ENCODE data around the gene STK36.

DNA sequence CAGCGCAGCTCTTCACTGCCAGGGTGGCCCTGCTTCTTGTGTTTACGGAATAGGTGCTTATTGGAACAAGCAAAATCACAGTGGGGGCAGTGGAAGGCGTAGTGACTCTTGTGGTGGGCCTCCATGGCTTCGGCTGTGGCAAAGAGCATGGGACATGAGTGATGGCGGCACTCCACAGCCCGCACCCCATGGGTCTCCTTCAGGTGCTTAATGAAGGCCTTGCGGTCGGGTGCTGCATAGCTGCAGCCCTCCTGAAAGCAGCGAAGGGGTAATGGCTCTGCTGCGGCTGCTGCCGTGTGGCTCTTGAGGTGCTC, 23.1 kb upstream of the STK36 start:
- TF ChIP-seq, protein P1, sequence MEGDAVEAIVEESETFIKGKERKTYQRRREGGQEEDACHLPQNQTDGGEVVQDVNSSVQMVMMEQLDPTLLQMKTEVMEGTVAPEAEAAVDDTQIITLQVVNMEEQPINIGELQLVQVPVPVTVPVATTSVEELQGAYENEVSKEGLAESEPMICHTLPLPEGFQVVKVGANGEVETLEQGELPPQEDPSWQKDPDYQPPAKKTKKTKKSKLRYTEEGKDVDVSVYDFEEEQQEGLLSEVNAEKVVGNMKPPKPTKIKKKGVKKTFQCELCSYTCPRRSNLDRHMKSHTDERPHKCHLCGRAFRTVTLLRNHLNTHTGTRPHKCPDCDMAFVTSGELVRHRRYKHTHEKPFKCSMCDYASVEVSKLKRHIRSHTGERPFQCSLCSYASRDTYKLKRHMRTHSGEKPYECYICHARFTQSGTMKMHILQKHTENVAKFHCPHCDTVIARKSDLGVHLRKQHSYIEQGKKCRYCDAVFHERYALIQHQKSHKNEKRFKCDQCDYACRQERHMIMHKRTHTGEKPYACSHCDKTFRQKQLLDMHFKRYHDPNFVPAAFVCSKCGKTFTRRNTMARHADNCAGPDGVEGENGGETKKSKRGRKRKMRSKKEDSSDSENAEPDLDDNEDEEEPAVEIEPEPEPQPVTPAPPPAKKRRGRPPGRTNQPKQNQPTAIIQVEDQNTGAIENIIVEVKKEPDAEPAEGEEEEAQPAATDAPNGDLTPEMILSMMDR (IDR thresholded peaks at IDR 0.05): no peak
- TF ChIP-seq POLR2A (IDR thresholded peaks at IDR 0.05) (no peak), EP300 (IDR thresholded peaks at IDR 0.05) (no peak)
